GM10248 (cell line): Measurements from ENCODE around the gene ATG13.

Experiments
- CTCF ChIA-PET: fragments of 300-600 bp; sonication (Branson Sonifier 250); formaldehyde crosslinking; extraction: SDS; loops from one replicate; lab custom pipeline; 2021; ENCODE audit warnings: antibody characterized with exemption; lab: Yijun Ruan, JAX
- POLR2A ChIA-PET: fragments of 350-650 bp; sonication (Branson Sonifier 250); formaldehyde crosslinking; extraction: SDS; loops from one replicate; lab custom pipeline; 2020; ENCODE audit warnings: antibody characterized with exemption; lab: Yijun Ruan, JAX
- DNase-seq: peaks from one replicate; pipeline ENCODE4 v3.0.0; 2012; ENCODE audit errors: extremely low spot score
- TF ChIP-seq, protein P1 (sequence below): IDR thresholded peaks from 2 replicates; pipeline ENCODE4 v1.5.1; 2012; ENCODE audit warnings: mild to moderate bottlenecking, low read depth; ENCODE audit errors: extremely low read depth, missing control alignments, control extremely low read depth

ATG13 gene

DNA sequence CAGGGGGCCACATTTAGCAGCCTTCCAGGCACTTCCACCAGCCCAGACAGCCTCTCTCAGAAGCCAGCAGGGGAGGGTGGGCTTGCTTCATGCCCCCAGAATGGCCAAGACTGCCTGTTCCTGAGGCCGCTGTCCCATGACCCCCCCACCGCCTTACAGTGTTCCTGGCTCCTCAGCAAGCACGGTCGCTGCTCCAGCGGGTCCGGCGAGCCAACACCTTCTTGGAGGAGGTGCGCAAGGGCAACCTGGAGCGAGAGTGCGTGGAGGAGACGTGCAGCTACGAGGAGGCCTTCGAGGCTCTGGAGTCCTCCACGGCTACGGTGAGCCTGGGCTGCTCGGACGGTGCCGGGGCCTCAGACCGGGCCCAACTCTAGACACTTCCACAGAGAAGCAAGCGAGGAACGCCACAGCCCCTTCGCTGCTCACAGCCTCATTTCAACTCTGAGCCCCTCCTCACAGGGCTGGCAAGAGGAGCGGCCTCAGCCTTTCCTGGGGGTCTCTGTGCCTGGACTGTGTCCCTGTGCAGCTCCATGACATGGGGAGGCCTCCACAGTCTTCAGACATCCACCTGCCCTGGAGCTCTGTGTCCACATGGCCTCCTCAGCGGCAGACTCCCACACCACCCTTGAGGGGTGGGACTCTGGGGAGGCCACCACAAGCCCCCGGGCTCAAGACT, 102.3 kb downstream of the ATG13 start:
- ChIA-PET CTCF (no interaction called here), POLR2A (no interaction called here)
- TF ChIP-seq, protein P1, sequence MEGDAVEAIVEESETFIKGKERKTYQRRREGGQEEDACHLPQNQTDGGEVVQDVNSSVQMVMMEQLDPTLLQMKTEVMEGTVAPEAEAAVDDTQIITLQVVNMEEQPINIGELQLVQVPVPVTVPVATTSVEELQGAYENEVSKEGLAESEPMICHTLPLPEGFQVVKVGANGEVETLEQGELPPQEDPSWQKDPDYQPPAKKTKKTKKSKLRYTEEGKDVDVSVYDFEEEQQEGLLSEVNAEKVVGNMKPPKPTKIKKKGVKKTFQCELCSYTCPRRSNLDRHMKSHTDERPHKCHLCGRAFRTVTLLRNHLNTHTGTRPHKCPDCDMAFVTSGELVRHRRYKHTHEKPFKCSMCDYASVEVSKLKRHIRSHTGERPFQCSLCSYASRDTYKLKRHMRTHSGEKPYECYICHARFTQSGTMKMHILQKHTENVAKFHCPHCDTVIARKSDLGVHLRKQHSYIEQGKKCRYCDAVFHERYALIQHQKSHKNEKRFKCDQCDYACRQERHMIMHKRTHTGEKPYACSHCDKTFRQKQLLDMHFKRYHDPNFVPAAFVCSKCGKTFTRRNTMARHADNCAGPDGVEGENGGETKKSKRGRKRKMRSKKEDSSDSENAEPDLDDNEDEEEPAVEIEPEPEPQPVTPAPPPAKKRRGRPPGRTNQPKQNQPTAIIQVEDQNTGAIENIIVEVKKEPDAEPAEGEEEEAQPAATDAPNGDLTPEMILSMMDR = no peak
- DNase-seq = no peak

- ChIA-PET POLR2A (no interaction called here), CTCF (interaction anchor here (0.8 to 1.5 kb wide), 3 partner anchors 9 to 13 kb away, joined by 3 read pairs; no protein-coding TSS in a partner anchor)
- no peak for DNase-seq
- TF ChIP-seq, protein P1 = no peak
Measured at GRCh38 chr11:46721286-46721685, 103.9 kb downstream of the ATG13 start.

- CTCF ChIA-PET = interaction anchor here (1.5 kb wide), 1 partner anchor 12 kb away, joined by 3 read pairs; no protein-coding TSS in a partner anchor
- DNase-seq = no peak
- POLR2A ChIA-PET = no interaction called here
- TF ChIP-seq, protein P1 = no peak
Measured at GRCh38 chr11:46722566-46723358, 105.4 kb downstream of the ATG13 start.

- POLR2A ChIA-PET = no interaction called here
- CTCF ChIA-PET = no interaction called here
- DNase-seq = no peak
- TF ChIP-seq, protein P1 = no peak
Measured at GRCh38 chr11:46723359-46723680, 106.0 kb downstream of the ATG13 start.

- ChIA-PET POLR2A (no interaction called here), CTCF (no interaction called here)
- TF ChIP-seq, protein P1 = no peak
Measured at GRCh38 chr11:46724088-46724487, 106.7 kb downstream of the ATG13 start.

More at GRCh38 chr11:46724088-46724487, 106.7 kb downstream of the ATG13 start:
- no peak for DNase-seq
